H1 (cell line): ENCODE data around the gene MANBA. TPM values are rescaled to one million over a fixed set of nuclear protein-coding genes. Genes with fewer than 3 reads are reported as not detected.

Source experiments
- CTCF ChIA-PET: fragments of 300-600 bp; sonication (Branson Sonifier 250); formaldehyde crosslinking; loops from one replicate; lab custom pipeline; 2021; ENCODE audit not compliant: partially characterized antibody; lab: Charles Lee
- POLR2A ChIA-PET: fragments of 300-600 bp; sonication (Branson Sonifier 250); formaldehyde crosslinking; loops from one replicate; lab custom pipeline; 2021; ENCODE audit warnings: inconsistent platforms; ENCODE audit not compliant: partially characterized antibody; lab: Charles Lee
- DNase-seq, 2 experiments: peaks; one replicate each; pipeline versions ENCODE4 v3.0.0 to v3.0.0-alpha.2; 2010 to 2022; ENCODE audit warnings: low spot score in 2 of 2, low read depth in 1 of 2, mixed read lengths in 1 of 2
- FAIRE-seq: peaks from 2 replicates; lab custom pipeline; 2011; peaks lifted over from hg19 to GRCh38; lab: Jason Lieb, UNC
- H2AFZ ChIP-seq: 2 replicates; pipeline ENCODE4 v1.8.1; 2012; ENCODE audit warnings: low read length, inconsistent platforms
- H2AK5ac ChIP-seq: 2 replicates; pipeline ENCODE4 v1.6.1; 2013; ENCODE audit warnings: low read depth, low read length
- H2BK120ac ChIP-seq: replicated peaks from 2 replicates; pipeline ENCODE3; 2013; ENCODE audit warnings: low read depth, low read length, inconsistent platforms
- H2BK12ac ChIP-seq: 2 replicates; pipeline ENCODE4 v1.6.1; 2013; ENCODE audit warnings: low read depth, low read length
- H2BK15ac ChIP-seq: 2 replicates; pipeline ENCODE4 v1.6.1; 2013; ENCODE audit warnings: low read length
- H2BK20ac ChIP-seq: 2 replicates; pipeline ENCODE4 v1.6.1; 2013; ENCODE audit warnings: low read length
- H2BK5ac ChIP-seq: 2 replicates; pipeline ENCODE4 v1.6.1; 2013; ENCODE audit warnings: low read depth, low read length
- H3K14ac ChIP-seq: 2 replicates; pipeline ENCODE4 v1.6.1; 2013; ENCODE audit warnings: inconsistent platforms; ENCODE audit not compliant: insufficient read length
- H3K18ac ChIP-seq: 2 replicates; pipeline ENCODE4 v1.6.1; 2013; ENCODE audit warnings: low read length; ENCODE audit errors: extremely low read depth
- H3K23ac ChIP-seq: 2 replicates; pipeline ENCODE4 v1.6.1; 2013; ENCODE audit warnings: inconsistent platforms; ENCODE audit not compliant: insufficient read length
- H3K23me2 ChIP-seq: 2 replicates; pipeline ENCODE4 v1.6.1; 2013; ENCODE audit warnings: low read depth, low read length
- H3K27ac ChIP-seq: 2 replicates; pipeline ENCODE4 v1.6.1; 2011; ENCODE audit warnings: low read depth, low read length, inconsistent platforms
- H3K27me3 ChIP-seq, 4 experiments: replicated peaks in 1 of 4; 1 replicate in 1 of 4; 2 replicates in 3 of 4; pipeline versions ENCODE4 v1.6.1 to v1.8.1; 2011 to 2013; ENCODE audit warnings: low read length in 3 of 4, mild to moderate bottlenecking in 3 of 4, inconsistent platforms in 2 of 4, mixed read lengths in 2 of 4, moderate library complexity in 1 of 4; ENCODE audit not compliant: control insufficient read depth in 3 of 4, insufficient read depth in 3 of 4; ENCODE audit errors: extremely low read depth in 1 of 4
- H3K36me3 ChIP-seq, 4 experiments: 2 replicates each; pipeline versions ENCODE4 v1.6.1 to v1.8.1; 2011 to 2013; ENCODE audit warnings: mild to moderate bottlenecking in 4 of 4, low read length in 3 of 4, moderate library complexity in 2 of 4, control low read depth in 1 of 4, inconsistent platforms in 1 of 4; ENCODE audit not compliant: insufficient read depth in 4 of 4, control insufficient read depth in 2 of 4
- H3K4ac ChIP-seq: replicated peaks from 2 replicates; pipeline ENCODE3; 2013; ENCODE audit warnings: low read length, low read depth, mixed read lengths, inconsistent platforms; ENCODE audit not compliant: insufficient read length
- H3K4me1 ChIP-seq, 4 experiments: replicated peaks in 1 of 4; 1 replicate in 1 of 4; 2 replicates in 3 of 4; pipeline versions ENCODE4 v1.6.1 to v1.8.1; 2011 to 2013; ENCODE audit warnings: low read length in 3 of 4, inconsistent platforms in 2 of 4, mixed read lengths in 1 of 4; ENCODE audit not compliant: insufficient read depth in 4 of 4, control insufficient read depth in 3 of 4
- H3K4me2 ChIP-seq, 2 experiments: 2 replicates each; pipeline versions ENCODE4 v1.6.1 to v1.8.1; 2011 to 2013; ENCODE audit warnings: low read depth in 2 of 2, low read length in 2 of 2, control low read depth in 1 of 2, inconsistent platforms in 1 of 2, mild to moderate bottlenecking in 1 of 2; ENCODE audit not compliant: insufficient read depth in 1 of 2
- H3K4me3 ChIP-seq, 4 experiments: fragments of 200-600, 300-600 bp in 1 of 4; sonication (generic), shearing (Covaris generic), sonication (Bioruptor Twin) in 1 of 4; 2 replicates each; pipeline versions ENCODE4 v1.5.1 to v1.8.1; 2011 to 2016; ENCODE audit warnings: low read length in 4 of 4, low read depth in 3 of 4, control low read depth in 2 of 4, inconsistent platforms in 2 of 4, mild to moderate bottlenecking in 2 of 4, mixed read lengths in 1 of 4, moderate library complexity in 1 of 4; ENCODE audit not compliant: insufficient read depth in 2 of 4; ENCODE audit errors: extremely low read depth in 1 of 4
- H3K56ac ChIP-seq: replicated peaks from 2 replicates; pipeline ENCODE3; 2013; ENCODE audit warnings: low read depth, mild to moderate bottlenecking, mixed read lengths, low read length, inconsistent platforms; ENCODE audit not compliant: insufficient read length
- H3K79me1 ChIP-seq: 2 replicates; pipeline ENCODE4 v1.6.1; 2013; ENCODE audit warnings: low read depth, low read length, control low read depth
- H3K79me2 ChIP-seq, 2 experiments: 2 replicates each; pipeline versions ENCODE4 v1.6.1 to v1.8.1; 2012 to 2013; ENCODE audit warnings: low read length in 2 of 2, mild to moderate bottlenecking in 2 of 2, inconsistent platforms in 1 of 2; ENCODE audit not compliant: insufficient read depth in 2 of 2, control insufficient read depth in 1 of 2
- H3K9ac ChIP-seq, 4 experiments: replicated peaks in 1 of 4; 1 replicate in 1 of 4; 2 replicates in 3 of 4; pipeline versions ENCODE4 v1.6.1 to v1.8.1; 2011 to 2013; ENCODE audit warnings: low read depth in 3 of 4, low read length in 3 of 4, control low read depth in 2 of 4, mild to moderate bottlenecking in 2 of 4, moderate library complexity in 2 of 4, inconsistent platforms in 1 of 4; ENCODE audit errors: extremely low read depth in 1 of 4
- H3K9me3 ChIP-seq, 2 experiments: 2 replicates each; pipeline versions ENCODE4 v1.6.1 to v1.8.1; 2012 to 2013; ENCODE audit warnings: mild to moderate bottlenecking in 2 of 2, moderate library complexity in 2 of 2, control low read depth in 1 of 2, inconsistent platforms in 1 of 2, low read depth in 1 of 2, low read length in 1 of 2, mixed read lengths in 1 of 2; ENCODE audit not compliant: insufficient read depth in 2 of 2
- H4K20me1 ChIP-seq, 2 experiments: replicated peaks in 1 of 2; 2 replicates each; pipeline versions ENCODE3 to v1.8.1; 2011 to 2013; ENCODE audit warnings: inconsistent platforms in 2 of 2, low read length in 2 of 2, mild to moderate bottlenecking in 1 of 2; ENCODE audit not compliant: insufficient read depth in 2 of 2, control insufficient read depth in 1 of 2
- H4K5ac ChIP-seq: 2 replicates; pipeline ENCODE4 v1.6.1; 2013; ENCODE audit warnings: low read length, low read depth, mixed read lengths, inconsistent platforms; ENCODE audit not compliant: insufficient read length
- H4K8ac ChIP-seq: 2 replicates; pipeline ENCODE4 v1.8.0; 2013; ENCODE audit warnings: mild to moderate bottlenecking, moderate library complexity, low read length, inconsistent platforms; ENCODE audit not compliant: insufficient read depth; ENCODE audit errors: extremely low read depth
- H4K91ac ChIP-seq: replicated peaks from 2 replicates; pipeline ENCODE3; 2013; ENCODE audit warnings: low read length, mixed read lengths, inconsistent platforms; ENCODE audit not compliant: insufficient read length
- WGBS, 2 experiments: shearing (Covaris generic) in 1 of 2; methylation state at CpG; one replicate each; pipeline versions ENCODE4 v1.1.6 to v1.1.7; 2013 to 2015; ENCODE audit warnings: low lambda C conversion rate in 2 of 2, mixed read lengths in 2 of 2, inconsistent platforms in 1 of 2, low coverage in 1 of 2, missing lambda C conversion rate in 1 of 2; ENCODE audit not compliant: insufficient replicate concordance in 2 of 2, insufficient coverage in 1 of 2, insufficient read length in 1 of 2; ENCODE audit errors: extremely low coverage in 1 of 2, missing lambda C conversion rate in 1 of 2; 5-methylcytosine and 5-hydroxymethylcytosine counted together
- polyA plus RNA-seq, 7 experiments: library from polyadenylated mRNA; depleted of rRNA in 3 of 7; stranded (reverse) in 5 of 7; unstranded in 2 of 7; fragments of >200 nt in 5 of 7; fragments of 200-250 nt in 2 of 7; gene quantifications; 1 replicate in 5 of 7; 2 replicates in 1 of 7; 4 replicates in 1 of 7; pipeline versions ENCODE4 v1.2.1 to v1.2.3, GENCODE V29; 2011 to 2013; ENCODE audit warnings: missing spikeins in 2 of 7, mixed read lengths in 2 of 7
- total RNA-seq: library from RNA; stranded (reverse); fragmentation: NEBNext Ultra II Directional; extraction: Animal tissue kit (Norgen Biotek cat#: 25700); gene quantifications from 2 replicates; pipeline ENCODE4 v1.2.1, GENCODE V29; 2021
- TF ChIP-seq, protein P1 (sequence below): IDR thresholded peaks from 2 replicates; pipeline ENCODE4 v1.6.1; 2012; ENCODE audit warnings: inconsistent platforms

Gene MANBA
- total and polyA plus RNA-seq, 2 of the 8 experiments (the other 6 are each of a cell fraction or from before 2014, with no cell fraction given) = 22.9 to 27.8 TPM

GRCh38 chr4:102601586-102602227 is 159.1 kb downstream of the MANBA start:
- DNase-seq = no peak
- CTCF ChIA-PET = interaction anchor here (0.8 to 1.8 kb wide), 2 partner anchors 10 to 19 kb away, joined by 3 to 4 read pairs; no protein-coding TSS in a partner anchor
- Histone ChIP-seq H4K91ac (no peak overlapping the region), H3K4me3 (no peak overlapping the region), H3K23ac (no peak overlapping the region), H3K27ac (no peak overlapping the region), H3K9ac (no peak overlapping the region), H3K36me3 (no peaks in the 10 kb centered on the region), H3K79me2 (no peaks in the 10 kb centered on the region), H3K4ac (no peak overlapping the region), H3K23me2 (no peaks in the 10 kb centered on the region), H3K9me3 (no peaks in the 10 kb centered on the region), H2BK5ac (no peak overlapping the region), H2BK20ac (no peak overlapping the region), H4K20me1 (peaks cover 0 to 2% of the 10 kb centered on the region in 2 experiments), H2AFZ (no peak overlapping the region), H2BK15ac (no peak overlapping the region), H4K5ac (no peak overlapping the region), H2BK12ac (no peak overlapping the region), H3K79me1 (no peaks in the 10 kb centered on the region), H3K56ac (no peak overlapping the region), H3K27me3 (no peaks in the 10 kb centered on the region), H2BK120ac (no peak overlapping the region), H4K8ac (no peak overlapping the region), H3K14ac (no peak overlapping the region), H3K4me2 (no peak overlapping the region), H2AK5ac (no peak overlapping the region), H3K18ac (no peak overlapping the region), H3K4me1 (no peaks in the 10 kb centered on the region)
- WGBS, 2 experiments = 90% methylated on average over 7 of the region's 8 CpGs; no CpG with 5 or more reads in 1 of the 2 experiments
- FAIRE-seq = no peak
- POLR2A ChIA-PET = no interaction called here
- TF ChIP-seq, protein P1, sequence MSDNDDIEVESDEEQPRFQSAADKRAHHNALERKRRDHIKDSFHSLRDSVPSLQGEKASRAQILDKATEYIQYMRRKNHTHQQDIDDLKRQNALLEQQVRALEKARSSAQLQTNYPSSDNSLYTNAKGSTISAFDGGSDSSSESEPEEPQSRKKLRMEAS = no peak
